A549 treated with AZD2906 at 1 μM for 4 hours (cell line): ENCODE data around the gene RAB1A. TPM values are rescaled to one million over a fixed set of nuclear protein-coding genes. Genes with fewer than 3 reads are reported as not detected.

Experiments used
- total RNA-seq: library from RNA; stranded (reverse); fragments of 200-300 nt; extraction: Qiagen RNA extraction; gene quantifications from 5 replicates; pipeline ENCODE4 v1.2.3, GENCODE V29; 2022

The RAB1A gene
- total RNA-seq, result 204 to 236 TPM (median 234 TPM) in 5 replicates

GRCh38 chr2:65129826-65130663 lies at the start of gene RAB1A:
RAB1A (minus strand) TSS chr2:65130106; CDS start chr2:65129915, 191 bp downstream.

DNA sequence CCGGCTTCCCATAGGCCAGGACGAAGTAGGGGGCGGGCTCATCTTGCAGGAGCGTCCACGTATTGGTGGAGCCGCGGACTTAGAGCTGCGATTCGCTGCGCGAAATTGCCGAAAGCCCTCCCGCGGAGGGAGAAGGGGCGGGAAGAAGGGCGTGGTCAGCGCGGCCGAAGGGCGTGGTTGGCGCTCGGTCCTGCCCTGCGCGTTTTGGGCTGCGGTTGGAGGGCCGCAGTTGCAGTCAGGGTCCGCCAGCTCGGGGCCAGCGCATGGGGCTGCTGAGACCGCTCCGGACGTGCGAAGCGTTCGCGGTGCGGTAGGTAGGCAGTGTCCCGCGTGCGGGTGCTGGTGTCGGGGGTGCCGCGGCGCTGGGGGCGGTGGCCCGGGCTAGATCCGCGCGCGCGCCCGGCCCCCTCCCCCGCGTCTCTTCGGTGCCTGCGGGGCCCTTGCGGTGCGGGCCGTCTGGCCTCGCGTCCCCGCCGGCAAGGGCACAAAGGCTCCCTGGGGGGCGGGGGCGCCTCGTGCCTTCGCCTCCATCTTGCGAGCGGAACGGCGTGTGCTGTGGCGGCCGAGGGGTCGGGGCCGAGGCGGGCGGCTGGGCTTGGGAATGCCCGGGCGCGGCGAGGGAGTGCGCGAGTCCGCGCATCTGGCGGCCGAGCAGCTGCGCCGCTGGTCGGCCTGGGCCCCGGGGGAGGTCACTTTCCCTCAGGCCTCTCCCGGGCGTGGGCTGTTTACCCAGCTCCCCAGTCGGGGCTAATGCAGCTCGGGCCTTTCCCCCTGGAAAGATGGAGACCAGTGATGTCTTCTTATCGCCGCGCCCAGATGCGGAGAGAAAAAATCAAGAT lies 73.5 kb downstream of the RAB1A start, which contains the start of gene CEP68:
Gene CEP68 (plus strand): TSS at position 202 of the 839 bp plus-strand sequence. CDS start 13,029 bp downstream, outside the sequence.

Other genes starting within 250 kb of the RAB1A start
- 9.6 to 11.0 TPM (median 9.8 TPM) in 5 replicates for gene SLC1A4, start 140.7 kb downstream of the RAB1A start, total RNA-seq
- 9.7 to 12.8 TPM (median 12.2 TPM) in 5 replicates for gene CEP68, start 73.7 kb downstream of the RAB1A start, total RNA-seq
- 136 to 179 TPM (median 155 TPM) in 5 replicates for gene ACTR2, start 97.7 kb upstream of the RAB1A start, total RNA-seq